GM23338 (cell line): ENCODE data around the gene CHST11. TPM values are rescaled to one million over a fixed set of nuclear protein-coding genes. Genes with fewer than 3 reads are reported as not detected.
A peak's percentile ranks its signal among the peaks of the same experiment; 100 is the strongest.

Source experiments
- ATAC-seq: fragments of 200-7000 bp; cut with Tn5 transposase; 3 replicates; pipeline ENCODE4 v1.9.1; 2020
- DNase-seq: peaks from one replicate; pipeline ENCODE4 v3.0.0-alpha.2; 2015; ENCODE audit warnings: low spot score
- H2AFZ ChIP-seq: fragments of 200-600 bp; sonication (generic); 2 replicates; pipeline ENCODE4 v1.8.0; 2016; ENCODE audit warnings: antibody characterized with exemption, mild to moderate bottlenecking, moderate library complexity
- H3F3A ChIP-seq: fragments of 200-600 bp; sonication (generic); replicated peaks from 2 replicates; pipeline ENCODE4 v1.8.0; 2017; ENCODE audit warnings: antibody characterized with exemption, mixed run types, low read depth
- H3K27ac ChIP-seq: fragments of 200-600 bp; sonication (generic); 2 replicates; pipeline ENCODE4 v1.6.1; 2016; ENCODE audit warnings: low read depth
- H3K27me3 ChIP-seq: fragments of 200-600 bp; sonication (generic); 2 replicates; pipeline ENCODE4 v1.8.0; 2016; ENCODE audit warnings: mild to moderate bottlenecking, mixed run types, moderate library complexity; ENCODE audit not compliant: insufficient read depth
- H3K36me3 ChIP-seq: fragments of 200-600 bp; sonication (generic); 2 replicates; pipeline ENCODE4 v1.8.0; 2016; ENCODE audit warnings: mild to moderate bottlenecking; ENCODE audit not compliant: insufficient read depth
- H3K4me1 ChIP-seq: fragments of 200-600 bp; sonication (generic); 2 replicates; pipeline ENCODE4 v1.8.0; 2016; ENCODE audit warnings: mild to moderate bottlenecking, moderate library complexity; ENCODE audit not compliant: insufficient read depth
- H3K4me2 ChIP-seq: fragments of 200-600 bp; sonication (generic); 2 replicates; pipeline ENCODE4 v1.7.1; 2017; ENCODE audit warnings: mixed run types
- H3K4me3 ChIP-seq: fragments of 200-600 bp; sonication (generic); 2 replicates; pipeline ENCODE4 v1.6.1; 2016; ENCODE audit warnings: mixed run types
- H3K79me2 ChIP-seq: fragments of 200-600 bp; sonication (generic); replicated peaks from 2 replicates; pipeline ENCODE4 v1.8.0; 2017; ENCODE audit warnings: mild to moderate bottlenecking; ENCODE audit not compliant: insufficient read depth
- H3K9me2 ChIP-seq: fragments of 200-600 bp; sonication (generic); 2 replicates; pipeline ENCODE4 v1.8.0; 2017; ENCODE audit not compliant: insufficient read depth
- H4K20me1 ChIP-seq: fragments of 200-600 bp; sonication (generic); replicated peaks from 2 replicates; pipeline ENCODE4 v1.8.0; 2017; ENCODE audit warnings: mild to moderate bottlenecking; ENCODE audit not compliant: insufficient read depth
- H3K27ac Mint-ChIP-seq: 2 replicates; pipeline ENCODE4 v1.8.0; 2020; ENCODE audit warnings: inconsistent platforms, mild to moderate bottlenecking, moderate library complexity, mixed read lengths
- H3K27me3 Mint-ChIP-seq: 3 replicates; pipeline ENCODE4 v1.8.0; 2022; ENCODE audit warnings: low read depth, mild to moderate bottlenecking, moderate library complexity, mixed read lengths, inconsistent platforms; ENCODE audit not compliant: insufficient read depth, poor library complexity
- H3K36me3 Mint-ChIP-seq: 3 replicates; pipeline ENCODE4 v1.8.0; 2021; ENCODE audit warnings: low read depth, mild to moderate bottlenecking, inconsistent platforms, moderate library complexity, mixed read lengths
- H3K4me1 Mint-ChIP-seq: 3 replicates; pipeline ENCODE4 v1.8.0; 2020; ENCODE audit warnings: mild to moderate bottlenecking, inconsistent platforms, mixed read lengths
- H3K4me3 Mint-ChIP-seq: 3 replicates; pipeline ENCODE4 v1.8.0; 2021; ENCODE audit warnings: moderate library complexity, mild to moderate bottlenecking, inconsistent platforms, mixed read lengths
- H3K9me3 Mint-ChIP-seq: 3 replicates; pipeline ENCODE4 v1.8.0; 2020; ENCODE audit warnings: moderate library complexity, mild to moderate bottlenecking, inconsistent platforms, mixed read lengths
- CREB1 ChIP-seq: fragments of 250-450 bp; sonication (Bioruptor Pico); IDR thresholded peaks from 2 replicates; pipeline ENCODE4 v1.5.0; 2020; ENCODE audit warnings: low read depth, mild to moderate bottlenecking, moderate library complexity
- ETS1 ChIP-seq: IDR thresholded peaks from 2 replicates; pipeline ENCODE4 v1.6.1; 2016; ENCODE audit warnings: antibody characterized with exemption
- EZH2 ChIP-seq: fragments of 200-600 bp; sonication (generic); IDR thresholded peaks from one replicate; pipeline ENCODE4 v1.8.0; 2017; ENCODE audit warnings: antibody characterized with exemption, mild to moderate bottlenecking, low read depth; ENCODE audit not compliant: unreplicated experiment
- EZH2phosphoT487 ChIP-seq: fragments of 200-600 bp; sonication (generic); IDR thresholded peaks from one replicate; pipeline ENCODE4 v1.8.1; 2018; ENCODE audit warnings: antibody characterized with exemption; ENCODE audit not compliant: unreplicated experiment
- NANOG ChIP-seq: IDR thresholded peaks from 2 replicates; pipeline ENCODE4 v1.6.1; 2016; ENCODE audit warnings: antibody characterized with exemption, borderline replicate concordance
- REST ChIP-seq: IDR thresholded peaks from one replicate; pipeline ENCODE4 v1.6.1; 2018; ENCODE audit warnings: antibody characterized with exemption; ENCODE audit not compliant: unreplicated experiment
- ZNF114 ChIP-seq: fragments of 250-450 bp; sonication (Bioruptor Pico); IDR thresholded peaks from 2 replicates; pipeline ENCODE4 v1.5.0; 2020; ENCODE audit warnings: mild to moderate bottlenecking, moderate library complexity
- ZNF462 ChIP-seq: fragments of 250-450 bp; sonication (Bioruptor Pico); IDR thresholded peaks from 2 replicates; pipeline ENCODE4 v1.5.0; 2020; ENCODE audit warnings: mild to moderate bottlenecking, moderate library complexity
- polyA plus RNA-seq: library from polyadenylated mRNA; unstranded; fragments of >200 nt; fragmentation: Nextera tagmentation; extraction: Ambion mirVana; gene quantifications from 2 replicates; pipeline ENCODE4 v1.2.1, GENCODE V29; 2016
- total RNA-seq: library from RNA; depleted of rRNA; stranded (reverse); fragments of >200 nt; shearing (Covaris generic); gene quantifications from 2 replicates; pipeline ENCODE4 v1.2.3, GENCODE V29; 2014

Gene CHST11
- total and polyA plus RNA-seq, 2 experiments from 2014 or later = 7.7 to 25.7 TPM

GRCh38 chr12:104413330-104413729, 43.4 kb upstream of the CHST11 start:
- no peaks in the 10 kb centered on the region for H3K27me3 Mint-ChIP-seq
- Histone ChIP-seq H3K9me2 (no peaks in the 10 kb centered on the region), H3K27me3 (no peaks in the 10 kb centered on the region), H3K4me3 (no peak overlapping the region), H3K4me1 (peaks cover 21% of the 10 kb centered on the region), H3F3A (no peaks in the 10 kb centered on the region), H3K27ac (no peak overlapping the region), H3K79me2 (no peaks in the 10 kb centered on the region), H4K20me1 (no peaks in the 10 kb centered on the region), H3K36me3 (no peaks in the 10 kb centered on the region), H2AFZ (no peak overlapping the region), H3K4me2 (no peak overlapping the region)
- H3K4me1 Mint-ChIP-seq = peaks cover 12% of the 10 kb centered on the region
- H3K4me3 Mint-ChIP-seq = no peak overlapping the region
- H3K36me3 Mint-ChIP-seq = no peaks in the 10 kb centered on the region
- TF ChIP-seq ETS1 = no peak
- TF ChIP-seq NANOG = no peak
- no peak for TF ChIP-seq REST
- no peak overlapping the region for H3K27ac Mint-ChIP-seq
- H3K9me3 Mint-ChIP-seq = peaks cover 4% of the 10 kb centered on the region; the same call in 1 of the 3 replicates
- ATAC-seq (no peak), DNase-seq (no peak)

- H3K27ac Mint-ChIP-seq = no peak overlapping the region
- TF ChIP-seq CREB1 (CRISPR knock-in tag) = no peak
- no peak for TF ChIP-seq NANOG
- 0 out of 2 replicates have a peak, but pooled peaks have one; percentile 16 for TF ChIP-seq ZNF114 (CRISPR knock-in tag)
- no peak for TF ChIP-seq EZH2phosphoT487
- peak; percentile 89 for TF ChIP-seq ZNF462 (CRISPR knock-in tag)
- TF ChIP-seq EZH2 = no peak
- no peak for TF ChIP-seq ETS1
- H3K9me3 Mint-ChIP-seq = no peaks in the 10 kb centered on the region
- H4K20me1 ChIP-seq = no peaks in the 10 kb centered on the region
- DNase-seq = peak; percentile 80
- H3K4me1 Mint-ChIP-seq = peaks cover 12% of the 10 kb centered on the region
- no peaks in the 10 kb centered on the region for H3K36me3 ChIP-seq
- no peaks in the 10 kb centered on the region for H3K36me3 Mint-ChIP-seq
- H3K79me2 ChIP-seq = no peaks in the 10 kb centered on the region
- 0 out of 2 replicates have a peak overlapping the region, but pooled peaks have one; percentile 52 for H3K27ac ChIP-seq
- no peak overlapping the region for H2AFZ ChIP-seq
- H3F3A ChIP-seq = no peaks in the 10 kb centered on the region
- H3K4me3 ChIP-seq = no peak overlapping the region
- H3K27me3 ChIP-seq = no peaks in the 10 kb centered on the region
- ATAC-seq = peak; percentile 92
- H3K4me3 Mint-ChIP-seq = no peak overlapping the region
- H3K4me2 ChIP-seq = 0 out of 2 replicates have a peak overlapping the region, but pooled peaks have one; percentile 2
- no peaks in the 10 kb centered on the region for H3K27me3 Mint-ChIP-seq
- no peaks in the 10 kb centered on the region for H3K9me2 ChIP-seq
- H3K4me1 ChIP-seq = peaks cover 21% of the 10 kb centered on the region
These were observed 42.0 kb upstream of the CHST11 start for GRCh38 chr12:104414581-104415341.
